Measurements from ENCODE around the gene RAD52. TPM values are rescaled to one million over a fixed set of nuclear protein-coding genes. Genes with fewer than 3 reads are reported as not detected.

RAD52 gene
- total RNA-seq, 1 experiment from 2014 or later, result 24.7 TPM

GRCh38 chr12:979349-979748, 29.9 kb upstream of the RAD52 start:
- POLR2A ChIA-PET (ENCODE audit: low non-redundant PET), result no interaction called here
- no TSS peak for BruUV-seq (replicated peaks)
- intact Hi-C loops (cut with micrococcal nuclease; ENCODE audit: unreplicated experiment), result no loop called here

GRCh38 chr12:977156-977555, 27.7 kb upstream of the RAD52 start:
- Histone ChIP-seq H3K4me3 (ENCODE audit: low read depth, low read length, poor library complexity, severe bottlenecking) (no peak overlapping the region), H3K9me3 (ENCODE audit: low read depth, low read length, poor library complexity, severe bottlenecking) (no peaks in the 10 kb centered on the region), H3K36me3 (ENCODE audit: insufficient read depth, low read length, poor library complexity, severe bottlenecking) (no peaks in the 10 kb centered on the region), H3K4me1 (ENCODE audit: insufficient read depth, low read length, poor library complexity, severe bottlenecking) (no peaks in the 10 kb centered on the region), H3K27ac (ENCODE audit: low read depth, low read length, poor library complexity, severe bottlenecking) (no peak overlapping the region), H3K27me3 (replicated peaks; ENCODE audit: insufficient read depth, low read depth, low read length, poor library complexity) (no peaks in the 10 kb centered on the region)
- POLR2A ChIA-PET (ENCODE audit: low non-redundant PET), result no interaction called here
- no TSS peak for BruUV-seq (replicated peaks)
- TF ChIP-seq CTCF (conservative IDR thresholded peaks at IDR 0.05; ENCODE audit: low read depth, low read length) (0 out of 2 replicates have a peak, but pooled peaks have one; percentile 9), EZH2 (IDR thresholded peaks at IDR 0.05; ENCODE audit: borderline replicate concordance, low read depth, low read length, poor library complexity, severe bottlenecking) (no peak)
- intact Hi-C loops (cut with micrococcal nuclease; ENCODE audit: unreplicated experiment), result no loop called here
- no peak for DNase-seq (ENCODE audit: low spot score)
- CTCF ChIA-PET, result no interaction called here

More at GRCh38 chr12:979349-979748, 29.9 kb upstream of the RAD52 start:
- Histone ChIP-seq H3K27me3 (replicated peaks; ENCODE audit: insufficient read depth, low read depth, low read length, poor library complexity) (no peaks in the 10 kb centered on the region), H3K9me3 (ENCODE audit: low read depth, low read length, poor library complexity, severe bottlenecking) (no peaks in the 10 kb centered on the region), H3K4me3 (ENCODE audit: low read depth, low read length, poor library complexity, severe bottlenecking) (no peak overlapping the region), H3K27ac (ENCODE audit: low read depth, low read length, poor library complexity, severe bottlenecking) (no peak overlapping the region), H3K36me3 (ENCODE audit: insufficient read depth, low read length, poor library complexity, severe bottlenecking) (no peaks in the 10 kb centered on the region), H3K4me1 (ENCODE audit: insufficient read depth, low read length, poor library complexity, severe bottlenecking) (no peaks in the 10 kb centered on the region)
- CTCF ChIA-PET, result no interaction called here
- no peak for TF ChIP-seq EZH2 (IDR thresholded peaks at IDR 0.05; ENCODE audit: borderline replicate concordance, low read depth, low read length, poor library complexity, severe bottlenecking)
- no peak for TF ChIP-seq CTCF (conservative IDR thresholded peaks at IDR 0.05; ENCODE audit: low read depth, low read length)
- DNase-seq (ENCODE audit: low spot score), result no peak

- ChIA-PET CTCF (no interaction called here), POLR2A (ENCODE audit: low non-redundant PET) (interaction anchor here (0.7 kb wide), 1 partner anchor 20 kb away, joined by 3 read pairs; no protein-coding TSS in a partner anchor)
Observed at GRCh38 chr12:976644-977043, 27.1 kb upstream of the RAD52 start.

More at GRCh38 chr12:976644-977043, 27.1 kb upstream of the RAD52 start:
- Histone ChIP-seq H3K27me3 (replicated peaks; ENCODE audit: insufficient read depth, low read depth, low read length, poor library complexity) (no peaks in the 10 kb centered on the region), H3K4me1 (ENCODE audit: insufficient read depth, low read length, poor library complexity, severe bottlenecking) (no peaks in the 10 kb centered on the region), H3K4me3 (ENCODE audit: low read depth, low read length, poor library complexity, severe bottlenecking) (no peak overlapping the region), H3K36me3 (ENCODE audit: insufficient read depth, low read length, poor library complexity, severe bottlenecking) (no peaks in the 10 kb centered on the region), H3K27ac (ENCODE audit: low read depth, low read length, poor library complexity, severe bottlenecking) (no peak overlapping the region), H3K9me3 (ENCODE audit: low read depth, low read length, poor library complexity, severe bottlenecking) (no peaks in the 10 kb centered on the region)
- no TSS peak for BruUV-seq (replicated peaks)
- intact Hi-C loops (cut with micrococcal nuclease; ENCODE audit: unreplicated experiment), result no loop called here
- TF ChIP-seq CTCF (conservative IDR thresholded peaks at IDR 0.05; ENCODE audit: low read depth, low read length) (no peak), EZH2 (IDR thresholded peaks at IDR 0.05; ENCODE audit: borderline replicate concordance, low read depth, low read length, poor library complexity, severe bottlenecking) (no peak)
- DNase-seq (ENCODE audit: low spot score), result no peak

Measured in A673 (cell line).